GM10248 (cell line): Measurements from ENCODE around the gene PNMA5.

Experiments used
- CTCF ChIA-PET: fragments of 300-600 bp; sonication (Branson Sonifier 250); formaldehyde crosslinking; extraction: SDS; loops from one replicate; lab custom pipeline; 2021; ENCODE audit warnings: antibody characterized with exemption; lab: Yijun Ruan, JAX
- POLR2A ChIA-PET: fragments of 350-650 bp; sonication (Branson Sonifier 250); formaldehyde crosslinking; extraction: SDS; loops from one replicate; lab custom pipeline; 2020; ENCODE audit warnings: antibody characterized with exemption; lab: Yijun Ruan, JAX
- DNase-seq: peaks from one replicate; pipeline ENCODE4 v3.0.0; 2012; ENCODE audit errors: extremely low spot score
- TF ChIP-seq, protein P1 (sequence below): IDR thresholded peaks from 2 replicates; pipeline ENCODE4 v1.5.1; 2012; ENCODE audit warnings: mild to moderate bottlenecking, low read depth; ENCODE audit errors: extremely low read depth, missing control alignments, control extremely low read depth

The PNMA5 gene

DNA sequence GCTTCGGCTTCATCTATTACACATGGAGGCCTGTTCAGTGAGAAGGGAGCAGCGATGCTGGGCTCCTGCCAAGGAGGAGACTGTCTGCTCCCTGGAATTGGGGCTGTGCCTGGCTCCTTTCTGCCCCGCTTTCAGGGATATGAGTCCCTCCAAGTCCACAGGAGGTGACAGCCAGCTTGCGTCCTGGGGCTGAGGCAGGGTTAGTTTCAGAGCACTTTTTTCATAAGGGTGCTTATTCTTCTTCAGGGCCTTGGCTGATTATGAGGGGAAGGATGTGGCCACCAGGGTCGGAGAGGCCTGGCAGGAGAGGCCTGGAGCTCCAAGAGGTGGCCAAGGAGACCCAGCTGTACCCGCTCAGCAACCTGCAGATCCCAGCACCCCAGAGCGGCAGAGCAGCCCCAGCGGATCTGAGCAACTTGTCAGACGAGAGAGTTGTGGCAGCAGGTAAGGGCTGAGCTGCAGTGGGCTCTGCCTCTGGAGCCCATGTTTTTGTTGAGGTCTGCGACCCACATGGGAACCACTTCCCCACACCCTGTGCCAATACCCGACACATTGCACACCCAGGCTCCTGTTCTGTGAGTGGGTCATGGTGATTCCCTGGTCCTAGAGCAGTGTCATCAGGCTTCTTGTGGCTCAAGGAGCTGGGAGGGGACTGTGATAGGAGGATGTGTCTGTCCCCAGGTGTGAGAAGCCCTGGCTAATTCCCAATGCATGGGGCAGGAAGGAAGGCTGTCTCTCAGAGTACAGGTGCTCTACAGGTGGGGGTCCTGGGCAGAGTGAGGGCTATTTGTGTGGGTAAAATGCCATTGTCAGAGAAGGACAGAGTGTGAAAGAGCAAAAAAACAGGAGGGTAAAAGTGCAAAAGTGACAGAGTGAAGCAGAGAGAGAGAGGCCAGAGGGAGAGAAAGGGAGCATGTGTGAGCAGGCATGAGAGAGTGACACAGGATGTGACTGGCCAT lies 48.6 kb downstream of the PNMA5 start:
- POLR2A ChIA-PET, result no interaction called here
- CTCF ChIA-PET, result interaction anchor here (0.7 kb wide), 1 partner anchor 14 kb away, joined by 3 read pairs; no protein-coding TSS in a partner anchor
- TF ChIP-seq, protein P1, sequence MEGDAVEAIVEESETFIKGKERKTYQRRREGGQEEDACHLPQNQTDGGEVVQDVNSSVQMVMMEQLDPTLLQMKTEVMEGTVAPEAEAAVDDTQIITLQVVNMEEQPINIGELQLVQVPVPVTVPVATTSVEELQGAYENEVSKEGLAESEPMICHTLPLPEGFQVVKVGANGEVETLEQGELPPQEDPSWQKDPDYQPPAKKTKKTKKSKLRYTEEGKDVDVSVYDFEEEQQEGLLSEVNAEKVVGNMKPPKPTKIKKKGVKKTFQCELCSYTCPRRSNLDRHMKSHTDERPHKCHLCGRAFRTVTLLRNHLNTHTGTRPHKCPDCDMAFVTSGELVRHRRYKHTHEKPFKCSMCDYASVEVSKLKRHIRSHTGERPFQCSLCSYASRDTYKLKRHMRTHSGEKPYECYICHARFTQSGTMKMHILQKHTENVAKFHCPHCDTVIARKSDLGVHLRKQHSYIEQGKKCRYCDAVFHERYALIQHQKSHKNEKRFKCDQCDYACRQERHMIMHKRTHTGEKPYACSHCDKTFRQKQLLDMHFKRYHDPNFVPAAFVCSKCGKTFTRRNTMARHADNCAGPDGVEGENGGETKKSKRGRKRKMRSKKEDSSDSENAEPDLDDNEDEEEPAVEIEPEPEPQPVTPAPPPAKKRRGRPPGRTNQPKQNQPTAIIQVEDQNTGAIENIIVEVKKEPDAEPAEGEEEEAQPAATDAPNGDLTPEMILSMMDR, result no peak
- DNase-seq, result no peak

DNA sequence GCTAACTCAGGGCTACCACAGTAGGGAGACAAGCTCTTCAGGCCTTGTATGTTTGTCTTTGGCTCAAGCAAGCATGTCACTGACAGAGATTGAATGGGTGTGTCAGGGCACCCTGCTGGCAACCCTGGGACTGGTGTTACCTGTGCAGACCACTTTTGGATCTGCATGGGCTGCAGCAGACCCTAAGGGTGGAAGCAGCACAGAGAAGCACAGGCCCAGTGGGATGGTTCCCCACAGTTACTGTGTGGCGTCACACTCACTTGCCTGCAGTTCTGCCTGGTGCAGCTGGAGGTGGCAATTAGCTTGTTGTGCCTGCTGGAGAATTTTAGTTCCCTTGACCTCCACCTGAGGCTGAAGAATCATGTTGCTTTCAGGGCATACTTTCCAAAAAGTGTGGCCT lies 50.1 kb downstream of the PNMA5 start:
- POLR2A ChIA-PET, result no interaction called here
- CTCF ChIA-PET, result interaction anchor here (0.9 to 4.3 kb wide), 4 partner anchors 10 to 724 kb away, joined by 3 to 43 read pairs (median 23); no protein-coding TSS in a partner anchor
- TF ChIP-seq, protein P1, result no peak
- no peak for DNase-seq

DNA sequence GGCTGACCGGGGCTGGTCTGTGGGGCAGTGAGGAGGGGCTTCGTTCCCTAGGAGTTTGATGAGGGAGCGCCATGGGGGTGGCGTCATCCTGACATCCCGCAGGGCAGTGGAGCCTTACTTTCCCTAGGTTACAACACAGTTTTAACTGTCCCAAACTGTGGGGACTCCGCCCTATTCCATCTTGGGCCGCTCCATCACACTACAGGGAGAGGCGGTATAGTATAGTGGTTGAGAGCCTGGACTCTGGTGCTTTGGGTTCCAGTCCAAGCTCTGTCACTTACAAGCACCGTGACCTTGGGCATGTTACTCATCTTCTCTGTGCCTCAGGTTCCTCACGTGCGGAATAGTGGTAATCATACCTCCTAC lies 51.9 kb downstream of the PNMA5 start:
- POLR2A ChIA-PET, result no interaction called here
- TF ChIP-seq, protein P1, result no peak
- DNase-seq, result no peak
- CTCF ChIA-PET, result interaction anchor here (0.7 to 4.3 kb wide), 30 partner anchors 10 to 813 kb away, joined by 3 to 43 read pairs (median 4); partner anchors contain the start of genes HAUS7 and SLC6A8

DNA sequence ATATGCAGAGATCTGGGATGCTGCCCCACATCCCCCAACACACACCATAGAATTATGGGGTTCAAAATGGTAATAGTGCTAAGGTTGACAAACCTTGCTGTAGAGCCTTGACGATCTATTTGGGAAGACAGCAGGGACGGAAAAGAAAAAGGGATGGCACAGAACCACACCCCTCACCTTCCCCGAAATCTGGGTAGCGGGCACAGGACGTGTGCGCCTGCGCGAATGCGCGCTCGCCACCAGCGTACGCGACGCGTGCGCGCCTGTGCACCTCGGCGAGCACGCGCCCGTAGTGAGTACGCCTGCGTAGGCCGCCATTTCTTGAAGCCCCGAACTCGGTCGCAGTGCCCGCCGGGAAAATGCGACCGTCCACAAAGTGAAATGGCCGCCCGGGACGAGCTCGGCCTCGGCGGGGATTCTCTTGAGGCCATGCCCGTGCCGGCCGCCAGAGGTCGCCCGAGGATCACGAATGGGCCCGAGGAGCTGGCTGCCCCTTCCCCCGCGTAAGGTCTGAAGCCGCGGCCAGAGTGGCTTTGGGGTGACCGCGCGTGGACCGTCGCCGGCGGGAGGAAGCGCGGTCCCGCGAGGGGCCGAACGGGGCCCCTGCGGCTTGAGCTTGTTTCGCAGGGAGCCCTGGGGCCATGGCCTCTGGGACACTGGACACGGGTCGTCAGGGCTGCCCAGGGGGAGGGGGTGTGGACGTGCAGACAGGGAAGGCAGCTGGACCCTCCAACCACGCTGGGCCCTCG lies 52.4 kb downstream of the PNMA5 start:
- TF ChIP-seq, protein P1, result peak; percentile 68
- CTCF ChIA-PET, result interaction anchor here (0.7 to 4.3 kb wide), 35 partner anchors 10 to 814 kb away, joined by 3 to 43 read pairs (median 4); partner anchors contain the start of genes HAUS7 and SLC6A8
- POLR2A ChIA-PET, result no interaction called here
- DNase-seq, result peak; percentile 93
